Parathyroid adenoma (tissue), 2 donors: Measurements from ENCODE around the gene C10orf71.

ENCODE experiments used
- H2AFZ ChIP-seq: fragments of 300-600 bp; sonication (generic); one replicate; pipeline ENCODE4 v1.7.0; 2017; ENCODE audit warnings: antibody characterized with exemption, mild to moderate bottlenecking
- H3K27ac ChIP-seq: fragments of 300-600 bp; sonication (generic); one replicate; pipeline ENCODE4 v1.7.0; 2017
- H3K27me3 ChIP-seq: fragments of 300-600 bp; sonication (generic); one replicate; pipeline ENCODE4 v1.7.0; 2017; ENCODE audit warnings: low read length; ENCODE audit not compliant: control insufficient read depth, insufficient read depth
- H3K36me3 ChIP-seq: fragments of 300-600 bp; sonication (generic); one replicate; pipeline ENCODE4 v1.7.0; 2017; ENCODE audit warnings: low read length; ENCODE audit not compliant: control insufficient read depth, insufficient read depth
- H3K4me1 ChIP-seq: fragments of 300-600 bp; sonication (generic); one replicate; pipeline ENCODE4 v1.7.0; 2017; ENCODE audit warnings: control low read depth
- H3K4me2 ChIP-seq: fragments of 300-600 bp; sonication (generic); one replicate; pipeline ENCODE4 v1.7.0; 2017; ENCODE audit warnings: low read length
- H3K4me3 ChIP-seq: fragments of 300-600 bp; sonication (generic); one replicate; pipeline ENCODE4 v1.7.0; 2017; ENCODE audit warnings: low read depth, low read length
- H3K79me2 ChIP-seq: fragments of 300-600 bp; sonication (generic); one replicate; pipeline ENCODE4 v1.7.0; 2017; ENCODE audit warnings: control low read depth
- H3K9ac ChIP-seq: fragments of 300-600 bp; sonication (generic); one replicate; pipeline ENCODE4 v1.7.0; 2017; ENCODE audit warnings: mild to moderate bottlenecking
- H3K9me3 ChIP-seq: fragments of 300-600 bp; sonication (generic); one replicate; pipeline ENCODE4 v1.7.0; 2017; ENCODE audit warnings: low read length; ENCODE audit not compliant: control insufficient read depth
- TF ChIP-seq, protein P1 (sequence below): fragments of 300-600 bp; sonication (generic); IDR thresholded peaks from one replicate; pipeline ENCODE4 v1.7.0; 2017; ENCODE audit warnings: antibody characterized with exemption, mild to moderate bottlenecking
- donor health status: primary hyperparathyroidism.

The C10orf71 gene, protein sequence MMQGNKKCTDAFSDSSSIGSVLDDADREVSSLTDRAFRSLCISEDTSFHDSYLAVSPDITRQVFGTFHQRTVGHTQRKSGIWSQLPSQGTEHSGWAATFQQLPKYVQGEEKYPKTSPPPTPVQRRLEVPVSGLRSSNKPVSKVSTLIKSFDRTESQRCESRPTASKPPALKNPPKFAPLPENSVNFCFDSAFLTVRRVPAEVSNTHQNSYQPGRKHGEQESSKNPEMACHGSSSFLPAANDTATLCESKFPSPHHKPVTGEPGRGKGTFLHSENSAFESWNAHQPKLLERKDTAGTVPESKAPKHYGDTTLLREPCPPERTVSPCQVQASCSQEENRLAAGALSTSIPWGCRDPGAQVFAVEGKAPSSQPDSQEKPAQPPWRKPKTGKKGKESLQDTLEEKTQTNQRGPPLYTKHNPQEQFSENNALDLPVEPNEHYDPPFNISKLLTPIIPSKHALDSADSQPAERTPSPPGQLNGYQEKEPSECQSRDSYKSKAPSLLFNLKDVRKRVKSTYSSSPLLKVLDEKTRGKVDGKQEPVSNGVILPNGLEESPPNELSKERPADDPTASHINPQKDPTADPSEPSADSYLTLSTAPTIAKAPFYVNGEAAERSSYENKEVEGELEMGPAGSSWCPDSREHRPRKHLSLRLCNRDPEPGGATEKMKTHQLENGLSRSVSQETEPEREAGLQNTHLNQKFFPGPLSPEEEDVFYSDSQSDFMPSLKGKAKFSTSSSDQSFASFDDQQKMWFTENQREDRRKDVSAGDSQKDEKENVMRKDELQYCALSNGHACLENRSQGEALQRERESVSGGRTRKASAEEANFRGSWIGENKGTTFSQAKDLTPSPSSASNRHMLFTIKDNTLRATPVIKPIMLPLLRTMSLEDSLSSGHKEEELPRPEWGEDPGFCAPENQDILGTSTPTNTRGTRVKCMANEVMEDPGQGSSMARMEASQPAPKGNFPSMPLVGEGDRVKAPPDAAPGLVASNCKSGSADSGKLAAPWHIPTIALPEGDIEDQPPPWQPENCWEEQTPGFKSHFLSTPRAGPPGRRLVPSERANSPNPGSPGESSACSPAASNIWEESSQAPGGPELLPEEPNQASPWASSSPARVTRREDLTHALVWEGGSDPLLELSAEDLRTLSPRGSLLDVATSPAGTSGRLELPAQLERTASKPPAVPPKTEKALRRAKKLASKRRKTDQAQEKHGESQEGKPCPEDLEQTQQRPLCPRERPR (N-terminal part only)

DNA sequence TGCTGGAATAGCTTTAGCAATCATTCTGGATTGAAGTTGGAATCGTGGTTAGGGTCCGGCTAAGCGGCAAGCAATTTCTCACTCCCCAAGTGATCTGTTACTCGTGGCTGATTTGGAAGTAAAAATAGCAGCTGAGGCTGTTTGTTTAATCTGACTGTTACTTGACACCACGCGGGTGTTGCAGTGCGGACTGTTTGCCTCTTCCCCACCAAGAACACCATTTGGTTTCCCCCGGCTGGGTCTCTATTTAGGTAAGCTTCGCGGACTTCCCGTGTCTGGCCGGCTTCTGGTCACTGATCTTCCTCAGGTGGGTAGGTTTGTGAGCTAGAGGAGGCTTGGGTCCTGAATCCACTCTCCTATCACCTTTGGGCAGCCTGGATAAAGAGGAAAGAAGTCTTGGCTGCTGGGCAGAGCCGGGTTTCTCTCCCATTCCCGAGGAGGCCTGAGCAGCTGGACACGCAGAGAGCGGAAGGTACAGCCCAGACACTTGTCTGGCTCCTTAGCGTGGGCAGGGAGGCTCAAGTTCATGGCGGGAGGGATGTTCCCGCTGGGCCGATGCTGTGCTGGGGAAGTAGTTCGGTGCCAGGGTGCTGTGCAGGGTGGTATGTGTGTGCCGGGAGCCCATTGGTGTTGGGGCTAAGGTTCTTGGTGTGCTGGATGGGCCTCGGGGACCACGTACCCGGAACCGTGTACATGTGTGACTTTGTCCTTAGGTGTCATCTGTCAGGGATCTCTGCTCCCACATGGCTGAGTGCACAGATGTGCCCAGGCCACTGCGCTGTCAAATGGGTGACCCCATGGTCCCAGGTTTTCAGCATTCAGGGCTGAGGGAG is at the start of gene C10orf71:
Gene C10orf71 (plus strand): TSS at position 188 of the 833 bp plus-strand sequence. CDS start 23,376 bp downstream, outside the sequence.
- peak within 1 kb of the TSS; percentile 67 for H3K4me2 ChIP-seq
- peaks cover 60% of the 10 kb centered on the region for H3K79me2 ChIP-seq
- no peaks in the 10 kb centered on the region for H3K36me3 ChIP-seq
- H3K9me3 ChIP-seq, result no peaks in the 10 kb centered on the region
- H3K4me1 ChIP-seq, result peaks cover 78% of the 10 kb centered on the region
- no peaks in the 10 kb centered on the region for H3K27me3 ChIP-seq
- H2AFZ ChIP-seq, result peak within 1 kb of the TSS; percentile 35
- peak within 1 kb of the TSS; percentile 35 for H3K4me3 ChIP-seq
- H3K9ac ChIP-seq, result peak within 1 kb of the TSS; percentile 92
- TF ChIP-seq, protein P1, sequence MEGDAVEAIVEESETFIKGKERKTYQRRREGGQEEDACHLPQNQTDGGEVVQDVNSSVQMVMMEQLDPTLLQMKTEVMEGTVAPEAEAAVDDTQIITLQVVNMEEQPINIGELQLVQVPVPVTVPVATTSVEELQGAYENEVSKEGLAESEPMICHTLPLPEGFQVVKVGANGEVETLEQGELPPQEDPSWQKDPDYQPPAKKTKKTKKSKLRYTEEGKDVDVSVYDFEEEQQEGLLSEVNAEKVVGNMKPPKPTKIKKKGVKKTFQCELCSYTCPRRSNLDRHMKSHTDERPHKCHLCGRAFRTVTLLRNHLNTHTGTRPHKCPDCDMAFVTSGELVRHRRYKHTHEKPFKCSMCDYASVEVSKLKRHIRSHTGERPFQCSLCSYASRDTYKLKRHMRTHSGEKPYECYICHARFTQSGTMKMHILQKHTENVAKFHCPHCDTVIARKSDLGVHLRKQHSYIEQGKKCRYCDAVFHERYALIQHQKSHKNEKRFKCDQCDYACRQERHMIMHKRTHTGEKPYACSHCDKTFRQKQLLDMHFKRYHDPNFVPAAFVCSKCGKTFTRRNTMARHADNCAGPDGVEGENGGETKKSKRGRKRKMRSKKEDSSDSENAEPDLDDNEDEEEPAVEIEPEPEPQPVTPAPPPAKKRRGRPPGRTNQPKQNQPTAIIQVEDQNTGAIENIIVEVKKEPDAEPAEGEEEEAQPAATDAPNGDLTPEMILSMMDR, result no peak
- peak within 1 kb of the TSS; percentile 95 for H3K27ac ChIP-seq

DNA sequence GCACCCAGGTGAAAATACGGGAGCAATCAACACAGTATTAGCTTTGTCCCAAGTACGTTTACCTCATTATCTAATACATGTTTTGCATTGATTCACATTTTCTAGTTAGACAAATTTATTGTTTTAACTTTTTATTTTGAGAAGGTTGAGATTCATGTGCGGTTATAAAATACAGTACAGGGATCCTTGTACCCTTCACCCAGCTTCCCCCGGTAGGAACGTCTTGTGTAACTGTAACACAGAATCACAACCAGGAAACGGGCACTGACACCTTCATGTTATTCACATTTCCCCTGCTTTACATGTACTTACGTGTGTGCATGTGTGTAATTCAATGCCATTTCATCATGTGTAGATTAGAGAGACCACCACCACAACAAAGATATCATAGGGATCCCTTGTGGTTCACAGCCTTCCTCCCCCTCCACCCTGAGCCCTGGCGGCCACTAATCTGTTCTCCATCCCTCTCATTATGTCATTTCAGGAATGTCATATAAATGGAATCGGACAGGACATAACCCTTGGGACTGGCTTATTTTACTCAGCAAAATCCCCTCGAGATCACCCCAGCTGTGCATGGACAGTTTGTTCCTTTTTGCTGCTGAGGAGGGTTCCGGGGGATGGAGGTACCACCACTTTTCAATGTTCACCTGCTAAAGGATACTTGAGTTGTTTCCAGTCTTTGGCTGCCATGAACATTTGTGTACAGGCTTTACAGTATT is 46.5 kb upstream of the C10orf71 start:
- no peak overlapping the region for H2AFZ ChIP-seq
- no peaks in the 10 kb centered on the region for H3K9me3 ChIP-seq
- H3K36me3 ChIP-seq, result no peaks in the 10 kb centered on the region
- H3K27me3 ChIP-seq, result no peaks in the 10 kb centered on the region
- no peak overlapping the region for H3K9ac ChIP-seq
- no peaks in the 10 kb centered on the region for H3K4me1 ChIP-seq
- no peaks in the 10 kb centered on the region for H3K79me2 ChIP-seq
- H3K27ac ChIP-seq, result no peak overlapping the region
- TF ChIP-seq, protein P1, result no peak
- no peak overlapping the region for H3K4me3 ChIP-seq
- H3K4me2 ChIP-seq, result no peak overlapping the region

DNA sequence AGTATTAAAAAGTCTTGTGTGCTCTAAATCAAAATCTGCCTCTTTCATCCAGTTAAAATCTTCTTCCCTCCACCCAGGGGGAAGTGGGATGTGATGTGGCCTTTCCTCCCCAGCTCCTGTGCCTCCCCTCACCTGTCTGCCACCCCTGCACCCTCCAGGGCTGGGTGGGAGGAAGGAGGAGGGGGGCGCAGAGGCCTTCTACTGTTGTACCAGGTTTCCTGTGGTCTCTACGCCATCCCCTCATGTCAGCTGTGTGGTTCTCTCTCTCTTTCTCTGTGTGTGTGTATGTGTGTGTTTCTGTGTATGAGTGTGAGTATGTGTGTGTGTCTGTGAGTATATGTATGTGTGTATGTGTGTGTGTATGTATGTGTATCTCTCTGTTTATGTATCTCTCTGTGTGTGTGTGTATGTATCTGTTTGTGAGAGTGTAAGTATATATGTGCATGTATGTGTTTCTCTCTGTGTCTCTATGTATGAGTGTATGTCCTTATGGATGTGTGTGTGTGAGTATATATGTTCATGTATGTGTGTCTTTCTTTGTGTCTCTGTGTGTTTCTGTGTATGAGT is 45.5 kb upstream of the C10orf71 start:
- Histone ChIP-seq H3K4me2 (no peak overlapping the region), H3K4me3 (no peak overlapping the region), H2AFZ (peak overlapping the region; percentile 10), H3K27me3 (no peaks in the 10 kb centered on the region), H3K27ac (no peak overlapping the region), H3K36me3 (no peaks in the 10 kb centered on the region), H3K4me1 (no peaks in the 10 kb centered on the region), H3K9me3 (no peaks in the 10 kb centered on the region), H3K9ac (no peak overlapping the region), H3K79me2 (no peaks in the 10 kb centered on the region)
- TF ChIP-seq, protein P1, result no peak
